ENCODE data around the gene NDNF.

The NDNF gene

DNA sequence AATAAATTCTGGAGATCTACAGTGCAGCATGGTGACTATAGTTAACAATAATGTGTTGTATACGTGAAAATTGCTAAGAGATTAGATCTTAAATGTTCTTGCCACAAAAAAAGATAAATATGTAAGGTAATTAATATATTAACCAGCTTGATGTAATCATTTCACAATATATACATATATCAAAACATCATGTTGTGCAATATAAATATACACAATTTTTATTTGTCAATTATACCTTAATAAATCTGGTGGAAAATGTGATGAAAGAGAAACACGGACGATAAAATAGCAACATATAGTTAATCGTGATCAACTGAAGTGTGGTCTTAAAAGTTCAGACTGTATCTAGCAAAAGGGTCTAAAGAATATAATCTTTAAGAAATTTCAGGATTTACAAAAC lies 16.5 kb upstream of the NDNF start:
- TF ChIP-seq ZFX (IDR thresholded peaks at IDR 0.05) = no peak
- TF ChIP-seq, protein P1, sequence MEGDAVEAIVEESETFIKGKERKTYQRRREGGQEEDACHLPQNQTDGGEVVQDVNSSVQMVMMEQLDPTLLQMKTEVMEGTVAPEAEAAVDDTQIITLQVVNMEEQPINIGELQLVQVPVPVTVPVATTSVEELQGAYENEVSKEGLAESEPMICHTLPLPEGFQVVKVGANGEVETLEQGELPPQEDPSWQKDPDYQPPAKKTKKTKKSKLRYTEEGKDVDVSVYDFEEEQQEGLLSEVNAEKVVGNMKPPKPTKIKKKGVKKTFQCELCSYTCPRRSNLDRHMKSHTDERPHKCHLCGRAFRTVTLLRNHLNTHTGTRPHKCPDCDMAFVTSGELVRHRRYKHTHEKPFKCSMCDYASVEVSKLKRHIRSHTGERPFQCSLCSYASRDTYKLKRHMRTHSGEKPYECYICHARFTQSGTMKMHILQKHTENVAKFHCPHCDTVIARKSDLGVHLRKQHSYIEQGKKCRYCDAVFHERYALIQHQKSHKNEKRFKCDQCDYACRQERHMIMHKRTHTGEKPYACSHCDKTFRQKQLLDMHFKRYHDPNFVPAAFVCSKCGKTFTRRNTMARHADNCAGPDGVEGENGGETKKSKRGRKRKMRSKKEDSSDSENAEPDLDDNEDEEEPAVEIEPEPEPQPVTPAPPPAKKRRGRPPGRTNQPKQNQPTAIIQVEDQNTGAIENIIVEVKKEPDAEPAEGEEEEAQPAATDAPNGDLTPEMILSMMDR (conservative IDR thresholded peaks at IDR 0.05) = no peak
- no peak overlapping the region for H3K27ac ChIP-seq

DNA sequence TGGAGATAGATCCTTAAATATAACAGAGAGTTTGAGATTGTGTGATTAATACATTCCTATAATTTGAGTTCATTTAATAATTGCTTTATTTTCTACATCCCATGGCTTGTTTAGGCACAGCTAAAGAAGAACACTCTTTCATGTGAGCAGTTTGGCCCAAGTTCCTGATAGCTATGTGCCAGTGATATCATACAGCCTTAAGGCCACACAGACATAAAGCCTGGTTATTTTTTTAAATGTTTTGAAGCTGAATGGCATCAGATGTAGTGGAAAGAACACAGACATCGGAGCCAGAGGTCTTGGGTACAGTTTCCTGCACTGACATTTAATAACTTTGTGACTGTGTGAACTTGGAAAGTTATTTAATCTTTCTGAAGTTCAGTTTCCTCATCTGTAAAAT lies 7.0 kb upstream of the NDNF start:
- no peak overlapping the region for H3K27ac ChIP-seq
- no peak for TF ChIP-seq ZFX (IDR thresholded peaks at IDR 0.05)
- TF ChIP-seq, protein P1 (conservative IDR thresholded peaks at IDR 0.05) = no peak

DNA sequence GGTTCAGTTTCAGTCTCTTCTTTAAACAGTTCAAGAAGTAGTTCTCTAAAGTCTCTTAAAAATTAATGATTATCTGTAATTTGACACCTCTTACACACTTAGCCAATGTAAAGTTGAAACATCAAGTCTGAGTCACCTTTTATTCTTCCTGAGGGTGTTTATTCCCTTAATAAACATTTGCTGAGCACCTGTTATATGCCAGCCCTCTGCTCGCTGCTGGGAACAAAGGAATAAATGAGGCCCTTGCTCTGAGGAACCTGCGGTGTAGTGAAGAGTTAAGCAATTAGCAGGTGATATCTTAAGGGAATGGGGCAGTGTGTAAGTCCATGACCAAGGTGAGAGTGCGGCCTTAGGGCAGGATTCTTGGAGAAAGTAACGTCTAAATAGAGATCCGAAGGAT lies 5.2 kb upstream of the NDNF start:
- TF ChIP-seq, protein P1 (conservative IDR thresholded peaks at IDR 0.05) = no peak
- no peak for TF ChIP-seq ZFX (IDR thresholded peaks at IDR 0.05)
- no peak overlapping the region for H3K27ac ChIP-seq

DNA sequence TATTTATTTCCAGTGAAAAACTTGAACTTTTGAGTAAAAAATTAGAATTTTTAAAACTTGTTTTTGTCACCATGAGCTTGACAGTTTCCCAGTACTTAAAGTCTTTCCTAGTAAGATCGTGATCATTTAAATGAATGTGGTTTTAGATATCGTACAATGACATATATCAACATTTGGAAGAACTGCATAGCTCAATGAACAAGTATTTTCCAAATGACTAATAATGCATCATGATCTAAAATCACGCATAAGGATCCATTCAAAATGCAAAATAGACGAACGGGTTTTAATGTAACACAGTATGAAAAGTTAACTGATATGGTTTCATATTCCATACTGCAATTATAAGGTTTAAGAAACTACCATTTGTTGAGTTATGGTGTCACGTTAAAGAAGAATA lies 4.1 kb upstream of the NDNF start:
- no peak overlapping the region for H3K27ac ChIP-seq
- no peak for TF ChIP-seq ZFX (IDR thresholded peaks at IDR 0.05)
- TF ChIP-seq, protein P1 (conservative IDR thresholded peaks at IDR 0.05) = no peak

GRCh38 chr4:121073672-121074381 lies 1.5 kb upstream of the NDNF start:
- TF ChIP-seq, protein P1 (conservative IDR thresholded peaks at IDR 0.05) = no peak
- TF ChIP-seq ZFX (IDR thresholded peaks at IDR 0.05) = no peak
- H3K27ac ChIP-seq = no peak overlapping the region

GRCh38 chr4:121073004-121073435 lies 685 bp upstream of the NDNF start:
- H3K27ac ChIP-seq = no peak overlapping the region
- TF ChIP-seq, protein P1 (conservative IDR thresholded peaks at IDR 0.05) = no peak
- TF ChIP-seq ZFX (IDR thresholded peaks at IDR 0.05) = no peak

- no peak for TF ChIP-seq ZFX (IDR thresholded peaks at IDR 0.05)
- TF ChIP-seq, protein P1 (conservative IDR thresholded peaks at IDR 0.05) = no peak
- no peak overlapping the region for H3K27ac ChIP-seq
Observed at GRCh38 chr4:121071640-121072223, 603 bp downstream of the NDNF start.
